GM12873 (cell line): ENCODE measurements around the gene TPM2.

Experiments used
- TF ChIP-seq, protein P1 (sequence below): IDR thresholded peaks from 2 replicates; pipeline ENCODE4 v1.5.1; 2012; ENCODE audit warnings: low read depth, mild to moderate bottlenecking, moderate library complexity, low read length, control low read depth; ENCODE audit not compliant: insufficient read depth; ENCODE audit errors: missing control alignments

Gene TPM2

DNA sequence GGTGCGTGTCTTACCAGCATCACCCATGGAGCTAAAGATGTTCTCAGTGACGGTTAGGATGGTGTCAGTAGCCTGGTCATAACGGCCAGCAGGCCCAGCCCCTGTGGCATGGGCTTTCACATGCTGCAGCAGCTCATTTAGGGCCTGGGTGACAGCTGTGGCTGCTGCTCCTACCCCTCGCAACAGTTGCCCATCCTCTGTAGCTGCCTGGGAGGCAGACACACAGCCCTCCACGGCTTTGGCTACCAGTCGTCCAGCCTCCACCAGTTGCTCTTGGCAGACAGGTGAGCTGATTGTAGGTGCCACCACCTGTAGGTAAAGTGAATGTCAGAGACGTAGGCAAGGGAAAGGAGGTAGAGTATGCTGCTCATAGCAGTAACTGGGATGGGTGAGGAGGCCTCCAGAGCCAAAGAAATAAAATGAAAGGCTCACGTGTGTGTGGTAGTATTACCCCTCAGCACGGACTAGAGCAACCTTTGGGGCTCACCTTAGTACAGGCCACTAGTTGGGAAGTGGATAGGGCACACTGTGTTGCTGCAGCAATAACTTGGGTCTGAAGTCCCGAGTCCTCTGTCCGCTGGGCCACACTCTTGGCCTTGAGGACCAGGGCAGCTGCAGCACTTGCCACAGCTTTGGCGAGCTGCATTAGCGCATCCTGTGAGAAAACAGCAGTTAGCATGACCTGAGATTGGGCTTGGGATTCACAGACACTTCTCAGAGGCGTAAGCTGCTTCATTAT, 27.6 kb upstream of the TPM2 start:
- TF ChIP-seq, protein P1, sequence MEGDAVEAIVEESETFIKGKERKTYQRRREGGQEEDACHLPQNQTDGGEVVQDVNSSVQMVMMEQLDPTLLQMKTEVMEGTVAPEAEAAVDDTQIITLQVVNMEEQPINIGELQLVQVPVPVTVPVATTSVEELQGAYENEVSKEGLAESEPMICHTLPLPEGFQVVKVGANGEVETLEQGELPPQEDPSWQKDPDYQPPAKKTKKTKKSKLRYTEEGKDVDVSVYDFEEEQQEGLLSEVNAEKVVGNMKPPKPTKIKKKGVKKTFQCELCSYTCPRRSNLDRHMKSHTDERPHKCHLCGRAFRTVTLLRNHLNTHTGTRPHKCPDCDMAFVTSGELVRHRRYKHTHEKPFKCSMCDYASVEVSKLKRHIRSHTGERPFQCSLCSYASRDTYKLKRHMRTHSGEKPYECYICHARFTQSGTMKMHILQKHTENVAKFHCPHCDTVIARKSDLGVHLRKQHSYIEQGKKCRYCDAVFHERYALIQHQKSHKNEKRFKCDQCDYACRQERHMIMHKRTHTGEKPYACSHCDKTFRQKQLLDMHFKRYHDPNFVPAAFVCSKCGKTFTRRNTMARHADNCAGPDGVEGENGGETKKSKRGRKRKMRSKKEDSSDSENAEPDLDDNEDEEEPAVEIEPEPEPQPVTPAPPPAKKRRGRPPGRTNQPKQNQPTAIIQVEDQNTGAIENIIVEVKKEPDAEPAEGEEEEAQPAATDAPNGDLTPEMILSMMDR, result no peak

DNA sequence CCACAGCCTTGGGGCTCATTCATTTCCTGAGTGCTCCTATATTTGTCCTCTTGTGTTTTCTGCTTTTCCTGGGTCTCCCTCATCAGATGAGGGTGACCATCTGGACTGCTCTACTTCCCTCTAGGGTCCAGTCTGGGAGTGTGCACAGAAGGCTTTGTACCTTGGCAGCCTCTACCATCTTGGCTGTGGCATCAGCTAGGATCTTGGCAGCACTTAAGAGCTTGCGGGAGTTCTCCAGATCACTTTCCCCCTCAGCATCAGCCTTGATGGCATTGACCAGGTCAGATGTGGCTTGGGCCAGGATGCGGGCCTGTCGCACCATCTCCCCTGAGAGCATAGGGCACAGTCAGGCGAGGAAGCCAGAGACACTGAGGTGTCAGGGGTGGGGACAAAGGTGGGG, 26.5 kb upstream of the TPM2 start:
- TF ChIP-seq, protein P1, result no peak

DNA sequence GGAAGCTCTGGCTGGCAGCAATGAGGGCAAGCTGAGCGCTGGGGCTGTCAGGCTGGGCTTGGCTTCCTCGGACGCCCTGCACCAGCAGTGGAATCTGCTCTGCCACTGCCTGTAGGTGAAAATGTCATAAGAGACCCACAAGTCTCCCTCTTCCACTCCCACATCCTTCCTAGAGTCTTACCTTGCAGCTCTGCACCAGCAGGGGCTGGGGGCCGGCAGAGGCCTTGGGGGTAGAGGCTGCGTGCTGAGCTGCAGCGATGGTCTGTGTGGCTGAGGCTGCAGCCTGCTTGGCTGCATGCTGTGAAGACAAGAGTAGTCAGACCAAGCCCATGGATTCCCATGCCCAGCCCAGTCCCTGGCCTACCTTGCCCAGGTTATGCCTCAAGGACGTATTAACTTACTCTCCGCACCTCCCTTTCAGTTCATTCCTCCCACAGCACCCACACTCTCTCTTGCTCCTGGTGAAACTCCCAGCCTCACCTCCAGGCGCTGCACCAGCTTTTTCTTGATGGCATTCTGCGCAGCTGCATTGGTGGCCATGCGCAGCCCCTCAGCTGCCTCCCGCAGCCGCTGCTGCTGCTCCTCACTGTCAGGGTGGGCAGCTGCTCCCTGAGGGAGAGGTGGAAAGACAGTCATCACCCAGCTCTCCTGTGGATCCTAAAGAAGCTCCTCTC, 25.0 kb upstream of the TPM2 start:
- TF ChIP-seq, protein P1, result no peak

DNA sequence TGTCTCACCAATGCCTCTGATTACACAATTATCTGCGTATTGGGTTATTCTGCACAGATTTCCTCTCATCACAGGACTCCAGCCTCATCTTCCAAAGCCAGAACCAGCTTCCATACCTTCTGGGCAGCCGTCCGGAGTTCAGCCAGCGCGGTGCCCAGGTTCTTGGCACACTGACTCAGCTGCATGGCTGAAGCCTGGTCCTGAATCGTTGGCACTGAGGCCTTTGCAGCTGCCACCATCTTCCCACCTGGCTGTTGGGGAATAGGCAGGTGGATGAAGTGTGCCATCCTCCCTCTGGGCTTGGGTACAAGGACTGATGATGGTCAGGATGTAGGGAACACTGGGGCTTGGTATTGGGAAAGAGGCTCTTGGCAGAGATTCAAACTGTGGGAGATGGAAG, 24.4 kb upstream of the TPM2 start:
- TF ChIP-seq, protein P1, result no peak

DNA sequence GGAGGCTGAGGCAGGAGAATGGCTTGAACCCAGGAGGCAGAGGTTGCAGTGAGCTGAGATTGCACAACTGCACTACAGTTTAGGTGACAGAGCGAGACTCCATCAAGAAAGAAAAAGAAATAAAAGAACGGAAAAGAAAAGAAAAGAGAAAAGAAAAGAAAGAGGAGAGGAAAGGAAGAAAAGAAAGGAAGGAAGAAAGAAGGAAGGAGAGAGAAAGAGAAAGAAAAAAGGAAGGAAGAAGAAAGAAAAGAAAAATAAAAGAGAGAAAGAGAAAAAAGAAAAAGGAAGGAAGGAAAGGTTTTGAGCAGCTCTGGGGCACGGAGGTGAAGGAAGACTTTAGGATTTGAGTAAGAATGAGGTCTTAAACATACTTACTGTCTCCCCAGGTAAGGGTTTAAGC, 23.9 kb upstream of the TPM2 start:
- TF ChIP-seq, protein P1, result no peak

DNA sequence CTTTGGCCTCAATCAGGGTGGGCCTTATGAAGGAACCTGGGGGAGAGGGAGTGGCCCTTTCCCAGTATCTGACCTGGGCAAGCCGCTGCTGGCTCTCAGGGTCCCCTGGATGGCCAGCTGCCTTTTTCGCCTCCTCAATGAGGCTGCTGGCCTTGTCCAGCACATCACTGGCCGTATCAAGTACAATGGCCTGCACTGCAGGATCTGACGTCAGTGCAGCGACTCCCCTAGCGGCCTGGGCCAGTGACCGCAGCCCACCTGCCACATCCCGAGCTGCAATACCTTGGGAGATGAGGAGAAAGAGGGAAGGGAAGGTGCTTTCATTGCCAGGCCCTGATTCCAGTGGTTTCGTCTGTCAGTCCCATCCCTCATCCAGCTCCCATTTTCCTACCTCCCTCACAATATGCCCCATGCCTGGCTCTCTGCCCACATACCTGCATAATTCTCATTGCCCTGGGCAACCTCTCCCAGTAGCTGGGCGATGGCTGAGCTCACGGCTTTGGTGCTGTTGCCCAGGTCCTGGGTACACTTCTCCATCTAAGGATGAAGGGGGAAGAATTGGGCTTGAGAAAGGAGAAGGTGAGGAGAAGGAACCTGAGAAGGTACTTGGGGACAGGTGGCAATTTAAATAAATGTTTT, 23.2 kb upstream of the TPM2 start:
- TF ChIP-seq, protein P1, result no peak
